ENCODE measurements around the gene SPEM2. TPM values are rescaled to one million over a fixed set of nuclear protein-coding genes. Genes with fewer than 3 reads are reported as not detected.
A peak's percentile ranks its signal among the peaks of the same experiment; 100 is the strongest.

SPEM2 gene
- total and polyA plus RNA-seq, 4 donors, result not detected

- WGBS, 2 donors, result 91% methylated on average over 19 of the region's 19 CpGs
- no peak for DNase-seq
- Histone ChIP-seq H3K4me1 (ENCODE audit: control insufficient read depth in 5 of 5, insufficient read depth in 5 of 5, low read length in 5 of 5) (peaks cover 0 to 13% (median 3%) of the 10 kb centered on the region in 5 donors), H3K4me3 (no peak overlapping the region), H3K9ac (ENCODE audit: insufficient read depth in 1 of 2, low read length in 2 of 2) (no peak overlapping the region), H3K36me3 (ENCODE audit: control insufficient read depth in 4 of 4, insufficient read depth in 4 of 4, low read length in 4 of 4) (peaks cover 0 to 34% (median 19%) of the 10 kb centered on the region in 4 donors), H3K9me3 (ENCODE audit: control insufficient read depth in 4 of 4, insufficient read depth in 3 of 4, low read length in 3 of 4) (peaks cover 0 to 4% (median 0%) of the 10 kb centered on the region in 4 donors), H3K27me3 (ENCODE audit: control insufficient read depth in 3 of 3, insufficient read depth in 3 of 3, low read length in 2 of 3) (no peaks in the 10 kb centered on the region), H3K27ac (ENCODE audit: low read depth in 1 of 2, low read length in 1 of 2) (no peak overlapping the region)
- TF ChIP-seq CTCF (IDR thresholded peaks at IDR 0.05; ENCODE audit: control extremely low read depth, extremely low read depth), result no peak
- ATAC-seq (ENCODE audit: insufficient read depth, low FRiP score), result no peak
Measured at GRCh38 chr17:7389924-7390910, 35.2 kb upstream of the SPEM2 start.

- H3K4me1 ChIP-seq (ENCODE audit: control insufficient read depth in 5 of 5, insufficient read depth in 5 of 5, low read length in 5 of 5), result peaks cover 0 to 13% (median 3%) of the 10 kb centered on the region in 5 donors
- peaks cover 0 to 4% (median 0%) of the 10 kb centered on the region in 4 donors for H3K9me3 ChIP-seq (ENCODE audit: control insufficient read depth in 4 of 4, insufficient read depth in 3 of 4, low read length in 3 of 4)
- no peak for DNase-seq
- TF ChIP-seq CTCF (IDR thresholded peaks at IDR 0.05; ENCODE audit: control extremely low read depth, extremely low read depth), result no peak
- no peaks in the 10 kb centered on the region for H3K27me3 ChIP-seq (ENCODE audit: control insufficient read depth in 3 of 3, insufficient read depth in 3 of 3, low read length in 2 of 3)
- H3K36me3 ChIP-seq (ENCODE audit: control insufficient read depth in 4 of 4, insufficient read depth in 4 of 4, low read length in 4 of 4), result peaks cover 0 to 34% (median 19%) of the 10 kb centered on the region in 4 donors
- 24 to 36% methylated on average over 2 of the region's 2 CpGs for WGBS, 2 donors
- no peak overlapping the region for H3K9ac ChIP-seq (ENCODE audit: insufficient read depth in 1 of 2, low read length in 2 of 2)
- H3K27ac ChIP-seq (ENCODE audit: low read depth in 1 of 2, low read length in 1 of 2), result peak overlapping the region in 1 of 2 donors; percentile 66
- H3K4me3 ChIP-seq, result no peak overlapping the region
- no peak for ATAC-seq (ENCODE audit: insufficient read depth, low FRiP score)
Measured at GRCh38 chr17:7391307-7391706, 34.1 kb upstream of the SPEM2 start.

- Histone ChIP-seq H3K27me3 (ENCODE audit: control insufficient read depth in 3 of 3, insufficient read depth in 3 of 3, low read length in 2 of 3) (no peaks in the 10 kb centered on the region), H3K4me3 (peak overlapping the region; percentile 79), H3K27ac (ENCODE audit: low read depth in 1 of 2, low read length in 1 of 2) (peak overlapping the region in 1 of 2 donors; percentile 21), H3K9ac (ENCODE audit: insufficient read depth in 1 of 2, low read length in 2 of 2) (no peak overlapping the region), H3K36me3 (ENCODE audit: control insufficient read depth in 4 of 4, insufficient read depth in 4 of 4, low read length in 4 of 4) (peaks cover 0 to 31% (median 17%) of the 10 kb centered on the region in 4 donors), H3K9me3 (ENCODE audit: control insufficient read depth in 4 of 4, insufficient read depth in 3 of 4, low read length in 3 of 4) (peaks cover 0 to 4% (median 0%) of the 10 kb centered on the region in 4 donors), H3K4me1 (ENCODE audit: control insufficient read depth in 5 of 5, insufficient read depth in 5 of 5, low read length in 5 of 5) (peaks cover 0 to 13% (median 3%) of the 10 kb centered on the region in 5 donors)
- ATAC-seq (ENCODE audit: insufficient read depth, low FRiP score), result no peak
- no peak for TF ChIP-seq CTCF (IDR thresholded peaks at IDR 0.05; ENCODE audit: control extremely low read depth, extremely low read depth)
- DNase-seq, result no peak
- WGBS, 2 donors, result 75 to 80% methylated on average over 39 to 42 of the region's 42 CpGs
Measured at GRCh38 chr17:7392696-7393612, 32.5 kb upstream of the SPEM2 start.

All from lung (tissue), 12 donors.